Measurements from ENCODE around the gene CBFA2T3.

Gene CBFA2T3

GRCh38 chr16:88914750-88915368, 62.1 kb downstream of the CBFA2T3 start:
- no peak for DNase-seq (ENCODE audit: low read depth)
- TF ChIP-seq, protein P1, sequence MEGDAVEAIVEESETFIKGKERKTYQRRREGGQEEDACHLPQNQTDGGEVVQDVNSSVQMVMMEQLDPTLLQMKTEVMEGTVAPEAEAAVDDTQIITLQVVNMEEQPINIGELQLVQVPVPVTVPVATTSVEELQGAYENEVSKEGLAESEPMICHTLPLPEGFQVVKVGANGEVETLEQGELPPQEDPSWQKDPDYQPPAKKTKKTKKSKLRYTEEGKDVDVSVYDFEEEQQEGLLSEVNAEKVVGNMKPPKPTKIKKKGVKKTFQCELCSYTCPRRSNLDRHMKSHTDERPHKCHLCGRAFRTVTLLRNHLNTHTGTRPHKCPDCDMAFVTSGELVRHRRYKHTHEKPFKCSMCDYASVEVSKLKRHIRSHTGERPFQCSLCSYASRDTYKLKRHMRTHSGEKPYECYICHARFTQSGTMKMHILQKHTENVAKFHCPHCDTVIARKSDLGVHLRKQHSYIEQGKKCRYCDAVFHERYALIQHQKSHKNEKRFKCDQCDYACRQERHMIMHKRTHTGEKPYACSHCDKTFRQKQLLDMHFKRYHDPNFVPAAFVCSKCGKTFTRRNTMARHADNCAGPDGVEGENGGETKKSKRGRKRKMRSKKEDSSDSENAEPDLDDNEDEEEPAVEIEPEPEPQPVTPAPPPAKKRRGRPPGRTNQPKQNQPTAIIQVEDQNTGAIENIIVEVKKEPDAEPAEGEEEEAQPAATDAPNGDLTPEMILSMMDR (IDR thresholded peaks at IDR 0.05; ENCODE audit: low read depth, low read length, missing control alignments), result no peak
- in situ Hi-C loops (cut with HindIII; ENCODE audit: low sequenced_read_pairs), result no loop called here
- H3K4me3 ChIP-seq (ENCODE audit: low read depth, low read length), result no peak overlapping the region

GRCh38 chr16:88913870-88914269, 63.1 kb downstream of the CBFA2T3 start:
- in situ Hi-C loops (cut with HindIII; ENCODE audit: low sequenced_read_pairs), result no loop called here
- H3K4me3 ChIP-seq (ENCODE audit: low read depth, low read length), result no peak overlapping the region
- TF ChIP-seq, protein P1 (IDR thresholded peaks at IDR 0.05; ENCODE audit: low read depth, low read length, missing control alignments), result no peak
- no peak for DNase-seq (ENCODE audit: low read depth)

- in situ Hi-C loops (cut with HindIII; ENCODE audit: low sequenced_read_pairs), result no loop called here
- H3K4me3 ChIP-seq (ENCODE audit: low read depth, low read length), result no peak overlapping the region
- DNase-seq (ENCODE audit: low read depth), result no peak
- TF ChIP-seq, protein P1 (IDR thresholded peaks at IDR 0.05; ENCODE audit: low read depth, low read length, missing control alignments), result no peak
Measured at GRCh38 chr16:88913001-88913612, 63.9 kb downstream of the CBFA2T3 start.

DNA sequence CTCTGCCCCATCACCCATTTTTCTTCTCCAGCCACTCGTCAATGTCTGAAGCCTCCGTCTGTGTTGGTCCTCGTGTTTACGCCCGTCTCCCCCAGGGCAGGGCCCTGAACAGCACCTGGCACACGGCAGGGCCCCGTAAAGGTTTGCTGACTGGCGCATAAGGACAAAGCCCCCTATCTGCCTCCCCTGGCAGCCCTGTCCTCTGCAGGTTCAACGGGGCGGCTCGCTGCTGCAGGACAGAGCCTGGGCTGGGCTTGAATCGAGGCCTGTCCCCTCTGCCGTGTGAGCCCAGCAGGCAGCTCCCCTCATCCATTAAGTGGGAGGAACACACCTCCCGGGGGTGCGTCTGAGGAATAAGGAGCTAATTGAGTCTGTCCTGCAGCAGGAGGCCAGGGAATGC, 64.5 kb downstream of the CBFA2T3 start:
- DNase-seq (ENCODE audit: low read depth), result no peak
- no peak overlapping the region for H3K4me3 ChIP-seq (ENCODE audit: low read depth, low read length)
- TF ChIP-seq, protein P1 (IDR thresholded peaks at IDR 0.05; ENCODE audit: low read depth, low read length, missing control alignments), result no peak
- in situ Hi-C loops (cut with HindIII; ENCODE audit: low sequenced_read_pairs), result no loop called here

GRCh38 chr16:88911946-88912310, 65.1 kb downstream of the CBFA2T3 start:
- in situ Hi-C loops (cut with HindIII; ENCODE audit: low sequenced_read_pairs), result no loop called here
- TF ChIP-seq, protein P1 (IDR thresholded peaks at IDR 0.05; ENCODE audit: low read depth, low read length, missing control alignments), result no peak
- DNase-seq (ENCODE audit: low read depth), result no peak
- H3K4me3 ChIP-seq (ENCODE audit: low read depth, low read length), result no peak overlapping the region

DNA sequence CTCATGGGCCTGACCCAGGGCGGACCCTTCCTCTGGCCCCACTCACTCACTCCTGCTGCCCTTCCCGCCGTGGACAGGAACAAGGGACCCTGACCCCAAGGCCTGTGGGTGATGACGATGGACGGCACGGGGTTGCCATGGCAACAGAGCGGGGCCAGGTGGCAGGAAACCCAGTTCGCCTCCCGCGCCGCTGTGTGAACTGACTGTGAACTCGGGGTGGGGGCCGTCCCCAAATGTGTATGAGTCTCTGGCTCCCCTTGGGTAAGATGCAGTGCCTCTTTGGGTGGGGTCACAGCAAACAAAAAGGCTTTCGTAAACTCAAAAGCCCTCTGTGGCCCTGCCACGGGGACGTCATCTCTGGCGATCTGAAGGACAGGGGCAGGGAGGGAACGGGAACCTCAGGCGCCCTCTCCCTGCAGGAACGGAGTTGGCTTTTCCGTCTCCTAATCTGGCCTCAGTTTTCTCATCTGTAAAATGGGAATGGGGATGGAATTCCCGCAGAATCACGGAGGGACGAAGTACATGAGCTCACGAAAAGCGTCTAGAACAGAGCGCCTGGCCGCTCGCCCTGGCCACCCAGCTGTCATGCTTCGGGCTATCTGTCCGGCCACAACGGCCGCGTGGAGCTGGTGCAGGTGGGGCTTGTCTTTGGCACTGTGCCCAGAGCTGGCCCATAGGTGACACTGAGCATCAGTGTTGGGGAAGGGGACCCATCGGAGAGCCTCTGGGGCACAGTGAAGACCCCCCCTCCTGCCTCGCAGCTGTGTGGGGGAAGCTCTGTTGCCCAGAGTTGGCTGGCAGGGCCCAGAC, 65.7 kb downstream of the CBFA2T3 start:
- in situ Hi-C loops (cut with HindIII; ENCODE audit: low sequenced_read_pairs), result no loop called here
- DNase-seq (ENCODE audit: low read depth), result no peak
- TF ChIP-seq, protein P1 (IDR thresholded peaks at IDR 0.05; ENCODE audit: low read depth, low read length, missing control alignments), result no peak
- no peak overlapping the region for H3K4me3 ChIP-seq (ENCODE audit: low read depth, low read length)
